ENCODE data around the gene PITPNC1.
A peak's percentile ranks its signal among the peaks of the same experiment; 100 is the strongest.

Gene PITPNC1

GRCh38 chr17:67365738-67366192 is 11.3 kb upstream of the PITPNC1 start:
- Histone ChIP-seq H4K20me1 (ENCODE audit: insufficient read depth, low read length) (peaks cover 18% of the 10 kb centered on the region), H3K27me3 (replicated peaks; ENCODE audit: insufficient read depth, low read length) (no peaks in the 10 kb centered on the region), H2AFZ (ENCODE audit: low read length) (peak overlapping the region; percentile 54), H3K9me3 (replicated peaks; ENCODE audit: insufficient read depth, low read length) (no peaks in the 10 kb centered on the region), H3K27ac (ENCODE audit: low read length) (peak overlapping the region; percentile 66), H3K4me1 (ENCODE audit: low read length) (peaks cover 5% of the 10 kb centered on the region; the same call in 1 of the 2 replicates), H3F3A (ENCODE audit: insufficient read depth, low read length) (peaks cover 16% of the 10 kb centered on the region; the same call in 1 of the 2 replicates), H3K9ac (ENCODE audit: low read length) (peak overlapping the region; percentile 98), H3K36me3 (replicated peaks; ENCODE audit: insufficient read depth, low read length) (peaks cover 2% of the 10 kb centered on the region), H3K9me2 (replicated peaks; ENCODE audit: insufficient read depth, low read length) (no peaks in the 10 kb centered on the region), H3K4me3 (ENCODE audit: low read length) (peak overlapping the region; percentile 99), H3K4me2 (ENCODE audit: low read depth, low read length) (peak overlapping the region; percentile 69), H3K79me2 (ENCODE audit: low read length) (peaks cover 57% of the 10 kb centered on the region)
- TF ChIP-seq EZH2 (optimal IDR thresholded peaks at IDR 0.05; ENCODE audit: low read depth, low read length) (no peak), CTCF (IDR thresholded peaks at IDR 0.05; ENCODE audit: low read length) (no peak), EZH2phosphoT487 (IDR thresholded peaks at IDR 0.05; ENCODE audit: low read length) (no peak)
- DNase-seq, result no peak

- DNase-seq, result peak; percentile 90
- H3K79me2 ChIP-seq (ENCODE audit: low read length), result peaks cover 50% of the 10 kb centered on the region
- H3K4me2 ChIP-seq (ENCODE audit: low read depth, low read length), result peak within 1 kb of the TSS; percentile 69
- TF ChIP-seq EZH2 (optimal IDR thresholded peaks at IDR 0.05; ENCODE audit: low read depth, low read length) (no peak), CTCF (IDR thresholded peaks at IDR 0.05; ENCODE audit: low read length) (no peak), EZH2phosphoT487 (IDR thresholded peaks at IDR 0.05; ENCODE audit: low read length) (no peak)
- H2AFZ ChIP-seq (ENCODE audit: low read length), result peak within 1 kb of the TSS; percentile 67
- H3K4me3 ChIP-seq (ENCODE audit: low read length), result peak within 1 kb of the TSS; percentile 99
- no peaks in the 10 kb centered on the region; the same call in 1 of the 2 replicates for H3K36me3 ChIP-seq (replicated peaks; ENCODE audit: insufficient read depth, low read length)
- peaks cover 13% of the 10 kb centered on the region; the same call in 1 of the 2 replicates for H4K20me1 ChIP-seq (ENCODE audit: insufficient read depth, low read length)
- peak within 1 kb of the TSS; percentile 98 for H3K9ac ChIP-seq (ENCODE audit: low read length)
- peaks cover 16% of the 10 kb centered on the region; the same call in 1 of the 2 replicates for H3F3A ChIP-seq (ENCODE audit: insufficient read depth, low read length)
- peaks cover 5% of the 10 kb centered on the region; the same call in 1 of the 2 replicates for H3K4me1 ChIP-seq (ENCODE audit: low read length)
- no peaks in the 10 kb centered on the region for H3K9me3 ChIP-seq (replicated peaks; ENCODE audit: insufficient read depth, low read length)
- peak within 1 kb of the TSS; percentile 66 for H3K27ac ChIP-seq (ENCODE audit: low read length)
- H3K9me2 ChIP-seq (replicated peaks; ENCODE audit: insufficient read depth, low read length), result no peaks in the 10 kb centered on the region
- no peaks in the 10 kb centered on the region for H3K27me3 ChIP-seq (replicated peaks; ENCODE audit: insufficient read depth, low read length)
Observed at GRCh38 chr17:67366193-67367157, 10.6 kb upstream of the PITPNC1 start, which contains the start of gene PSMD12. Gene PSMD12, minus strand, starts transcription at chr17:67366577. Its CDS starts 58 bp downstream, at chr17:67366519.

- Histone ChIP-seq H3K9ac (ENCODE audit: low read length) (no peak overlapping the region), H3K9me2 (replicated peaks; ENCODE audit: insufficient read depth, low read length) (no peaks in the 10 kb centered on the region), H3K27me3 (replicated peaks; ENCODE audit: insufficient read depth, low read length) (no peaks in the 10 kb centered on the region), H2AFZ (ENCODE audit: low read length) (no peak overlapping the region), H3K9me3 (replicated peaks; ENCODE audit: insufficient read depth, low read length) (no peaks in the 10 kb centered on the region), H3K4me2 (ENCODE audit: low read depth, low read length) (peak overlapping the region; percentile 23; the same call in 1 of the 2 replicates), H3F3A (ENCODE audit: insufficient read depth, low read length) (peaks cover 16% of the 10 kb centered on the region; the same call in 1 of the 2 replicates), H3K79me2 (ENCODE audit: low read length) (peaks cover 18% of the 10 kb centered on the region), H3K36me3 (replicated peaks; ENCODE audit: insufficient read depth, low read length) (no peaks in the 10 kb centered on the region), H3K27ac (ENCODE audit: low read length) (no peak overlapping the region; the same call in 1 of the 2 replicates), H4K20me1 (ENCODE audit: insufficient read depth, low read length) (no peaks in the 10 kb centered on the region), H3K4me1 (ENCODE audit: low read length) (0 out of 2 replicates have a peak, but pooled peaks cover 4% of the 10 kb centered on the region), H3K4me3 (ENCODE audit: low read length) (no peak overlapping the region)
- DNase-seq, result no peak
- TF ChIP-seq EZH2 (optimal IDR thresholded peaks at IDR 0.05; ENCODE audit: low read depth, low read length), result no peak
- no peak for TF ChIP-seq EZH2phosphoT487 (IDR thresholded peaks at IDR 0.05; ENCODE audit: low read length)
- no peak for TF ChIP-seq CTCF (IDR thresholded peaks at IDR 0.05; ENCODE audit: low read length)
Observed at GRCh38 chr17:67369676-67370075, 7.4 kb upstream of the PITPNC1 start.
